Psoas muscle (tissue), 8 donors: ENCODE measurements around the gene ZNF385B. TPM values are rescaled to one million over a fixed set of nuclear protein-coding genes. Genes with fewer than 3 reads are reported as not detected.

Source experiments
- ATAC-seq, 4 donors: fragments of 200-7000 bp; cut with Tn5 transposase; one replicate each; pipeline ENCODE4 v1.9.1; 2020; ENCODE audit warnings: moderate library complexity in 3 of 4, mild to moderate bottlenecking in 2 of 4
- DNase-seq, 2 donors: peaks; one replicate each; pipeline ENCODE4 v3.0.0-alpha.2; 2020
- H3K27ac ChIP-seq: fragments of 200-600 bp; one replicate; pipeline ENCODE4 v1.8.0; 2022
- H3K27me3 ChIP-seq, 3 donors: fragments of 200-600 bp in 1 of 3; one replicate each; pipeline versions ENCODE4 v1.6.1 to v1.8.0; 2013 to 2022; ENCODE audit warnings: low read length in 2 of 3, mild to moderate bottlenecking in 2 of 3, moderate library complexity in 1 of 3; ENCODE audit not compliant: insufficient read depth in 3 of 3
- H3K36me3 ChIP-seq, 2 donors: fragments of 200-600 bp in 1 of 2; one replicate each; pipeline versions ENCODE4 v1.6.1 to v1.8.0; 2013 to 2022; ENCODE audit warnings: low read depth in 1 of 2, mild to moderate bottlenecking in 1 of 2, moderate library complexity in 1 of 2; ENCODE audit not compliant: insufficient read depth in 1 of 2
- H3K4me1 ChIP-seq: fragments of 200-600 bp; one replicate; pipeline ENCODE4 v1.8.0; 2022
- H3K4me3 ChIP-seq: fragments of 200-600 bp; one replicate; pipeline ENCODE4 v1.8.0; 2022; ENCODE audit warnings: mild to moderate bottlenecking
- H3K9me3 ChIP-seq: fragments of 200-600 bp; one replicate; pipeline ENCODE4 v1.8.0; 2022
- CTCF ChIP-seq: fragments of 200-600 bp; IDR thresholded peaks from one replicate; pipeline ENCODE4 v1.8.0; 2022; ENCODE audit warnings: antibody characterized with exemption
- WGBS, 3 donors: extraction: QIAGEN DNeasy Blood & Tissue Kit; methylation state at CpG; one replicate each; pipeline versions ENCODE4 v1.1.6 to v1.1.7; 2013; 5-methylcytosine and 5-hydroxymethylcytosine counted together
- intact Hi-C, 2 donors: fragments of 100-400 bp; cut with DNase I; formaldehyde crosslinking; loops; one replicate each; pipeline versions ENCODE4 v1.11.0 to v1.14.2; 2022
- polyA plus RNA-seq, 3 donors: library from polyadenylated mRNA; stranded (reverse); fragments of 200-250 nt; gene quantifications; one replicate each; pipeline ENCODE4 v1.2.3, GENCODE V29; 2013
- total RNA-seq, 4 donors: library from RNA; stranded (reverse); fragmentation: NEBNext Ultra II Directional in 2 of 4; extraction: Animal tissue kit (Norgen Biotek cat#: 25700) in 2 of 4; gene quantifications; one replicate each; pipeline versions ENCODE4 v1.2.1 to v1.2.4, GENCODE V29; 2021 to 2023
- donor health status: healthy with polysubstance abuse.
- donor health status: DM: no; HTN: no; CAD: no; lungs with moderate emphysema.
- donor health status: Bipolar disorder and iron deficiency.
- donor health status: healthy.
- donor health status: DM: yes; HTN: yes; CAD: no.
- donor health status: DM: no; HTN: no; CAD: no.
- donor health status: DM: no; HTN: no; CAD: no.
- donor health status: DM: yes; HTN: yes; CAD: no.

The ZNF385B gene
- total and polyA plus RNA-seq, 7 donors: 8.8 to 42.9 (median 18.1) TPM

- Histone ChIP-seq H3K4me1 (no peaks in the 10 kb centered on the region), H3K27me3 (no peaks in the 10 kb centered on the region), H3K36me3 (no peaks in the 10 kb centered on the region), H3K4me3 (no peak overlapping the region), H3K9me3 (no peaks in the 10 kb centered on the region), H3K27ac (no peak overlapping the region)
- TF ChIP-seq CTCF: no peak
- 90 to 97% (median 93%) methylated on average over 1 of the region's 1 CpG for WGBS, 3 donors
- intact Hi-C loops: no loop called here
- no peak for ATAC-seq
- no peak for DNase-seq
These were observed 301.1 kb downstream of the ZNF385B start for GRCh38 chr2:179560257-179560735.

- Histone ChIP-seq H3K36me3 (no peaks in the 10 kb centered on the region), H3K4me1 (no peaks in the 10 kb centered on the region), H3K9me3 (no peaks in the 10 kb centered on the region), H3K27ac (no peak overlapping the region), H3K27me3 (no peaks in the 10 kb centered on the region), H3K4me3 (no peak overlapping the region)
- ATAC-seq (no peak), DNase-seq (no peak)
- WGBS, 3 donors: 83 to 90% (median 84%) methylated on average over 4 of the region's 4 CpGs
- no peak for TF ChIP-seq CTCF
- intact Hi-C loops: no loop called here
These were observed 302.2 kb downstream of the ZNF385B start for GRCh38 chr2:179559108-179559806.

GRCh38 chr2:179558010-179558934 lies 303.1 kb downstream of the ZNF385B start:
- WGBS, 3 donors: 65 to 75% (median 73%) methylated on average over 2 of the region's 2 CpGs
- no peak for ATAC-seq
- intact Hi-C loops: no loop called here

GRCh38 chr2:179556425-179556824 lies 305.0 kb downstream of the ZNF385B start:
- H3K27ac ChIP-seq: peak overlapping the region; percentile 46

More at GRCh38 chr2:179558010-179558934, 303.1 kb downstream of the ZNF385B start:
- Histone ChIP-seq H3K27me3 (no peaks in the 10 kb centered on the region), H3K27ac (no peak overlapping the region), H3K4me1 (no peaks in the 10 kb centered on the region), H3K9me3 (no peaks in the 10 kb centered on the region), H3K4me3 (no peak overlapping the region), H3K36me3 (no peaks in the 10 kb centered on the region)
- no peak for DNase-seq
- TF ChIP-seq CTCF: no peak

More at GRCh38 chr2:179556425-179556824, 305.0 kb downstream of the ZNF385B start:
- intact Hi-C loops: no loop called here
- DNase-seq (no peak), ATAC-seq (peak in 3 of 4 donors; percentile 48 to 82 (median 79))
- Histone ChIP-seq H3K27me3 (no peaks in the 10 kb centered on the region), H3K9me3 (no peaks in the 10 kb centered on the region), H3K36me3 (no peaks in the 10 kb centered on the region), H3K4me1 (no peaks in the 10 kb centered on the region), H3K4me3 (no peak overlapping the region)
- 29 to 47% (median 33%) methylated on average over 6 of the region's 6 CpGs for WGBS, 3 donors
- no peak for TF ChIP-seq CTCF
